PC-9 (cell line): Measurements from ENCODE around the gene GRK2. TPM values are rescaled to one million over a fixed set of nuclear protein-coding genes. Genes with fewer than 3 reads are reported as not detected.

Experiments used
- BruUV-seq: library from RNA; stranded (reverse); fragments of 400-500 nt; replicated peaks from 2 replicates; lab custom pipeline; 2021; lab: Mats Ljungman, UMichigan
- CTCF ChIA-PET: fragments of 300-600 bp; sonication (Branson Sonifier 250); formaldehyde crosslinking; loops from one replicate; lab custom pipeline; 2022; ENCODE audit warnings: antibody characterized with exemption; lab: Charles Lee
- POLR2A ChIA-PET: fragments of 300-600 bp; sonication (Branson Sonifier 250); formaldehyde crosslinking; loops from one replicate; lab custom pipeline; 2022; ENCODE audit warnings: antibody characterized with exemption; ENCODE audit not compliant: unreplicated experiment; lab: Charles Lee
- DNase-seq, 2 experiments: peaks; one replicate each; pipeline versions ENCODE4 v3.0.0 to v3.0.0-alpha.2; 2015 to 2022; ENCODE audit warnings: mixed read lengths in 1 of 2
- H2AFZ ChIP-seq: fragments of 200-600 bp; sonication (generic); 2 replicates; pipeline ENCODE4 v1.8.1; 2017; ENCODE audit warnings: antibody characterized with exemption
- H3F3A ChIP-seq: fragments of 200-600 bp; sonication (generic); 2 replicates; pipeline ENCODE4 v1.8.1; 2017; ENCODE audit warnings: antibody characterized with exemption, mild to moderate bottlenecking, low read depth; ENCODE audit not compliant: insufficient read depth
- H3K27ac ChIP-seq: fragments of 200-600 bp; sonication (generic); 2 replicates; pipeline ENCODE4 v1.6.1; 2016; ENCODE audit warnings: mixed run types
- H3K27me3 ChIP-seq: fragments of 200-600 bp; sonication (generic); 2 replicates; pipeline ENCODE4 v1.6.1; 2016; ENCODE audit warnings: low read depth, mixed run types; ENCODE audit not compliant: insufficient read depth
- H3K36me3 ChIP-seq: fragments of 200-600 bp; sonication (generic); 2 replicates; pipeline ENCODE4 v1.6.1; 2016; ENCODE audit warnings: low read depth, mixed run types
- H3K4me1 ChIP-seq: fragments of 200-600 bp; sonication (generic); replicated peaks from 2 replicates; pipeline ENCODE4 v1.6.1; 2016; ENCODE audit warnings: mixed run types; ENCODE audit not compliant: insufficient read depth
- H3K4me2 ChIP-seq: fragments of 200-600 bp; sonication (generic); 2 replicates; pipeline ENCODE4 v1.6.1; 2017; ENCODE audit warnings: mixed run types
- H3K4me3 ChIP-seq: fragments of 200-600 bp; sonication (generic); 2 replicates; pipeline ENCODE4 v1.6.1; 2016; ENCODE audit warnings: mixed run types
- H3K79me2 ChIP-seq: fragments of 200-600 bp; sonication (generic); 2 replicates; pipeline ENCODE4 v1.6.1; 2017; ENCODE audit warnings: low read depth, mixed run types
- H3K9me2 ChIP-seq: fragments of 200-600 bp; sonication (generic); 2 replicates; pipeline ENCODE4 v1.8.1; 2017; ENCODE audit warnings: mild to moderate bottlenecking; ENCODE audit not compliant: insufficient read depth
- H3K9me3 ChIP-seq: fragments of 200-600 bp; sonication (generic); 2 replicates; pipeline ENCODE4 v1.8.1; 2016; ENCODE audit warnings: low read depth; ENCODE audit not compliant: insufficient read depth
- H4K20me1 ChIP-seq: fragments of 200-600 bp; sonication (generic); 2 replicates; pipeline ENCODE4 v1.8.1; 2017; ENCODE audit not compliant: insufficient read depth
- CTCF ChIP-seq: fragments of 200-600 bp; sonication (generic); conservative IDR thresholded peaks from 2 replicates; pipeline ENCODE4 v1.6.1; 2017; ENCODE audit warnings: mixed run types, antibody characterized with exemption, mild to moderate bottlenecking, moderate library complexity
- EZH2 ChIP-seq: fragments of 200-600 bp; sonication (generic); IDR thresholded peaks from 2 replicates; pipeline ENCODE4 v1.8.0; 2017; ENCODE audit warnings: antibody characterized with exemption, low read depth
- intact Hi-C: fragments of 100-400 bp; cut with micrococcal nuclease; formaldehyde crosslinking; loops from one replicate; pipeline ENCODE4 v1.10.0; 2022; ENCODE audit not compliant: unreplicated experiment
- total RNA-seq: library from RNA; stranded (reverse); gene quantifications from 2 replicates; pipeline ENCODE4 v1.2.3, GENCODE V29; 2021

The GRK2 gene
- total RNA-seq, 1 experiment from 2014 or later: 76.7 TPM

- POLR2A ChIA-PET: interaction anchor here (0.5 to 0.6 kb wide), 6 partner anchors 13 to 287 kb away, joined by 3 to 6 read pairs (median 4); no protein-coding TSS in a partner anchor
- Histone ChIP-seq H3K4me1 (peaks cover 53% of the 10 kb centered on the region), H3K9me3 (no peaks in the 10 kb centered on the region), H3K4me2 (peak within 1 kb of the TSS; percentile 98), H2AFZ (peak within 1 kb of the TSS; percentile 89), H3K9me2 (no peaks in the 10 kb centered on the region), H3K27me3 (no peaks in the 10 kb centered on the region), H4K20me1 (no peaks in the 10 kb centered on the region), H3K4me3 (peak within 1 kb of the TSS; percentile 98), H3F3A (peaks cover 56% of the 10 kb centered on the region), H3K27ac (peak within 1 kb of the TSS; percentile 83), H3K36me3 (peaks cover 20% of the 10 kb centered on the region), H3K79me2 (peaks cover 36% of the 10 kb centered on the region)
- CTCF ChIA-PET: no interaction called here
- no peak for TF ChIP-seq EZH2
- TF ChIP-seq CTCF: no peak
- DNase-seq: peak in 1 of 2 experiments; percentile 47
- no TSS peak for BruUV-seq
- intact Hi-C loops: loop anchor here (2.0 kb wide), 2 partner anchors 14 to 24 kb away; partner anchors contain the start of gene SSH3
Observed at GRCh38 chr11:67289226-67289650, 23.0 kb downstream of the GRK2 start, which contains the start of gene ANKRD13D. TSS of gene ANKRD13D (plus strand) at chr11:67289303. CDS start at chr11:67289461, 158 bp downstream.

- H2AFZ ChIP-seq: peak overlapping the region; percentile 65
- H3K36me3 ChIP-seq: peaks cover 26% of the 10 kb centered on the region
- no TSS peak for BruUV-seq
- no peaks in the 10 kb centered on the region for H4K20me1 ChIP-seq
- no peak for DNase-seq
- no peaks in the 10 kb centered on the region for H3K27me3 ChIP-seq
- no peaks in the 10 kb centered on the region; the same call in 1 of the 2 replicates for H3K9me3 ChIP-seq
- ChIA-PET CTCF (interaction anchor here (0.7 kb wide), 1 partner anchor 13 kb away, joined by 10 read pairs; no protein-coding TSS in a partner anchor), POLR2A (no interaction called here)
- H3K4me2 ChIP-seq: peak overlapping the region; percentile 98
- no peaks in the 10 kb centered on the region for H3K9me2 ChIP-seq
- peaks cover 61% of the 10 kb centered on the region for H3F3A ChIP-seq
- no peak for TF ChIP-seq EZH2
- no peak for TF ChIP-seq CTCF
- peaks cover 42% of the 10 kb centered on the region for H3K79me2 ChIP-seq
- peak overlapping the region; percentile 81 for H3K4me3 ChIP-seq
- H3K4me1 ChIP-seq: peaks cover 54% of the 10 kb centered on the region
- H3K27ac ChIP-seq: 0 out of 2 replicates have a peak overlapping the region, but pooled peaks have one; percentile 4
- intact Hi-C loops: loop anchor here (2.0 kb wide), 2 partner anchors 13 to 23 kb away; partner anchors contain the start of gene SSH3
Observed at GRCh38 chr11:67289651-67290479, 23.6 kb downstream of the GRK2 start.

GRCh38 chr11:67290801-67291200 is 24.5 kb downstream of the GRK2 start:
- H3K9me2 ChIP-seq: no peaks in the 10 kb centered on the region
- no peak for DNase-seq
- intact Hi-C loops: no loop called here
- no peaks in the 10 kb centered on the region for H4K20me1 ChIP-seq
- H3F3A ChIP-seq: peaks cover 62% of the 10 kb centered on the region
- 0 out of 2 replicates have a peak overlapping the region, but pooled peaks have one; percentile 81 for H3K4me3 ChIP-seq
- BruUV-seq: no TSS peak
- H3K9me3 ChIP-seq: peaks cover 4% of the 10 kb centered on the region
- H3K4me2 ChIP-seq: peak overlapping the region; percentile 98
- H3K27me3 ChIP-seq: no peaks in the 10 kb centered on the region
- no peak overlapping the region for H2AFZ ChIP-seq
- POLR2A ChIA-PET: no interaction called here
- no peak for TF ChIP-seq EZH2
- no peak for TF ChIP-seq CTCF
- no peak overlapping the region for H3K27ac ChIP-seq
- H3K79me2 ChIP-seq: peaks cover 51% of the 10 kb centered on the region
- peaks cover 35% of the 10 kb centered on the region for H3K36me3 ChIP-seq
- H3K4me1 ChIP-seq: peaks cover 54% of the 10 kb centered on the region
- CTCF ChIA-PET: no interaction called here
